SK-N-SH (cell line): Measurements from ENCODE around the gene SUPT3H.

Experiments used
- FOSL2 ChIP-seq: IDR thresholded peaks from 2 replicates; pipeline ENCODE4 v1.4.0; 2012; ENCODE audit warnings: low read depth, mild to moderate bottlenecking, moderate library complexity, borderline replicate concordance
- POLR2AphosphoS5 ChIP-seq: IDR thresholded peaks from 2 replicates; pipeline ENCODE4 v1.6.1; 2012; ENCODE audit warnings: low read depth, low read length
- RAD21 ChIP-seq: IDR thresholded peaks from 2 replicates; pipeline ENCODE4 v1.6.1; 2012; ENCODE audit warnings: mild to moderate bottlenecking, low read length
- TAF1 ChIP-seq: IDR thresholded peaks from 2 replicates; pipeline ENCODE4 v1.6.1; 2012; ENCODE audit warnings: low read depth, mild to moderate bottlenecking, low read length, moderate library complexity, borderline replicate concordance
- TCF12 ChIP-seq: IDR thresholded peaks from 2 replicates; pipeline ENCODE4 v1.4.0; 2012
- TF ChIP-seq, protein P1 (sequence below): fragments of 200-600 bp; sonication (generic); IDR thresholded peaks from 2 replicates; pipeline ENCODE4 v1.6.1; 2017; ENCODE audit warnings: antibody characterized with exemption, mild to moderate bottlenecking, moderate library complexity

- TF ChIP-seq, protein P1, sequence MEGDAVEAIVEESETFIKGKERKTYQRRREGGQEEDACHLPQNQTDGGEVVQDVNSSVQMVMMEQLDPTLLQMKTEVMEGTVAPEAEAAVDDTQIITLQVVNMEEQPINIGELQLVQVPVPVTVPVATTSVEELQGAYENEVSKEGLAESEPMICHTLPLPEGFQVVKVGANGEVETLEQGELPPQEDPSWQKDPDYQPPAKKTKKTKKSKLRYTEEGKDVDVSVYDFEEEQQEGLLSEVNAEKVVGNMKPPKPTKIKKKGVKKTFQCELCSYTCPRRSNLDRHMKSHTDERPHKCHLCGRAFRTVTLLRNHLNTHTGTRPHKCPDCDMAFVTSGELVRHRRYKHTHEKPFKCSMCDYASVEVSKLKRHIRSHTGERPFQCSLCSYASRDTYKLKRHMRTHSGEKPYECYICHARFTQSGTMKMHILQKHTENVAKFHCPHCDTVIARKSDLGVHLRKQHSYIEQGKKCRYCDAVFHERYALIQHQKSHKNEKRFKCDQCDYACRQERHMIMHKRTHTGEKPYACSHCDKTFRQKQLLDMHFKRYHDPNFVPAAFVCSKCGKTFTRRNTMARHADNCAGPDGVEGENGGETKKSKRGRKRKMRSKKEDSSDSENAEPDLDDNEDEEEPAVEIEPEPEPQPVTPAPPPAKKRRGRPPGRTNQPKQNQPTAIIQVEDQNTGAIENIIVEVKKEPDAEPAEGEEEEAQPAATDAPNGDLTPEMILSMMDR, result no peak
- TF ChIP-seq FOSL2 (no peak), RAD21 (no peak), POLR2AphosphoS5 (no peak), TAF1 (no peak), TCF12 (no peak)
Measured at GRCh38 chr6:44804546-44805159, 573.1 kb downstream of the SUPT3H start.
